CD4-positive, alpha-beta memory T cell (primary cell): ENCODE measurements around the gene PPP1R1A. TPM values are rescaled to one million over a fixed set of nuclear protein-coding genes. Genes with fewer than 3 reads are reported as not detected.

Experiments used
- CTCF ChIA-PET: fragments of 350-600 bp; sonication (Branson Sonifier 250); formaldehyde crosslinking; loops from one replicate; lab custom pipeline; 2021; ENCODE audit warnings: inconsistent platforms; ENCODE audit not compliant: partially characterized antibody; lab: Charles Lee
- POLR2A ChIA-PET: fragments of 350-600 bp; sonication (Branson Sonifier 250); formaldehyde crosslinking; loops from one replicate; lab custom pipeline; 2021; ENCODE audit not compliant: partially characterized antibody; lab: Charles Lee
- DNase-seq, 5 donors: peaks; one replicate each; pipeline versions ENCODE4 v3.0.0 to v3.0.0-alpha.2; 2020 to 2022; ENCODE audit warnings: mixed read lengths in 1 of 5
- H3K27ac ChIP-seq: one replicate; pipeline ENCODE4 v1.7.0; 2013; ENCODE audit warnings: low read depth, low read length
- H3K27me3 ChIP-seq: 2 replicates; pipeline ENCODE4 v1.7.0; 2013; ENCODE audit warnings: mild to moderate bottlenecking, low read length, moderate library complexity; ENCODE audit not compliant: insufficient read depth
- H3K36me3 ChIP-seq: 2 replicates; pipeline ENCODE4 v1.7.0; 2013; ENCODE audit warnings: mild to moderate bottlenecking, low read length, moderate library complexity; ENCODE audit not compliant: insufficient read depth
- H3K4me1 ChIP-seq: 2 replicates; pipeline ENCODE4 v1.7.0; 2013; ENCODE audit warnings: mild to moderate bottlenecking, low read length, moderate library complexity; ENCODE audit not compliant: insufficient read depth
- H3K4me3 ChIP-seq, 2 donors: one replicate each; pipeline ENCODE4 v1.7.0; 2013; ENCODE audit warnings: low read length in 2 of 2, mild to moderate bottlenecking in 1 of 2
- H3K9me3 ChIP-seq, 2 donors: one replicate each; pipeline ENCODE4 v1.7.0; 2013; ENCODE audit warnings: low read length in 2 of 2, control low read depth in 1 of 2; ENCODE audit not compliant: control insufficient read depth in 1 of 2
- H3K27ac Mint-ChIP-seq, 7 donors: one replicate each; pipeline ENCODE4 v1.8.0; 2020 to 2021; ENCODE audit warnings: mixed read lengths in 7 of 7, mild to moderate bottlenecking in 6 of 7, inconsistent platforms in 3 of 7, moderate library complexity in 3 of 7
- H3K27me3 Mint-ChIP-seq, 2 donors: one replicate each; pipeline ENCODE4 v1.8.0; 2020 to 2021; ENCODE audit warnings: mixed read lengths in 2 of 2
- H3K36me3 Mint-ChIP-seq, 2 donors: one replicate each; pipeline ENCODE4 v1.8.0; 2020 to 2021; ENCODE audit warnings: mixed read lengths in 2 of 2, inconsistent platforms in 1 of 2, mild to moderate bottlenecking in 1 of 2
- H3K4me1 Mint-ChIP-seq, 4 donors: one replicate each; pipeline ENCODE4 v1.8.0; 2020 to 2021; ENCODE audit warnings: mixed read lengths in 4 of 4, mild to moderate bottlenecking in 1 of 4
- H3K4me3 Mint-ChIP-seq, 8 donors: one replicate each; pipeline ENCODE4 v1.8.0; 2020 to 2021; ENCODE audit warnings: mixed read lengths in 8 of 8, mild to moderate bottlenecking in 7 of 8, moderate library complexity in 6 of 8, inconsistent platforms in 3 of 8
- H3K9me3 Mint-ChIP-seq, 8 donors: one replicate each; pipeline ENCODE4 v1.8.0; 2020 to 2021; ENCODE audit warnings: mixed read lengths in 8 of 8, mild to moderate bottlenecking in 5 of 8, inconsistent platforms in 3 of 8, moderate library complexity in 1 of 8
- intact Hi-C: fragments of 100-400 bp; cut with micrococcal nuclease; formaldehyde crosslinking; loops from one replicate; pipeline ENCODE4 v1.15.1; 2023
- polyA plus RNA-seq, 2 donors: library from polyadenylated mRNA; unstranded; fragments of 300-500 nt; fragmentation: Illumina TruSeq; gene quantifications; one replicate each; pipeline ENCODE4 v1.2.3, GENCODE V29; 2021
- total RNA-seq, 2 experiments: library from RNA; stranded (reverse); gene quantifications; one replicate each; pipeline ENCODE4 v1.2.3, GENCODE V29; 2021

Gene PPP1R1A
- total and polyA plus RNA-seq, 4 experiments from 2014 or later, result not detected

GRCh38 chr12:54627304-54627703 lies 38.8 kb upstream of the PPP1R1A start:
- Mint-ChIP-seq H3K27ac (no peak overlapping the region), H3K27me3 (peaks cover 46 to 54% of the 10 kb centered on the region in 2 donors), H3K9me3 (peaks cover 1 to 22% (median 15%) of the 10 kb centered on the region in 8 donors), H3K36me3 (no peaks in the 10 kb centered on the region), H3K4me3 (no peak overlapping the region), H3K4me1 (peaks cover 0 to 10% (median under 1%) of the 10 kb centered on the region in 4 donors)
- intact Hi-C loops, result no loop called here
- Histone ChIP-seq H3K36me3 (no peaks in the 10 kb centered on the region), H3K27me3 (peaks cover 8% of the 10 kb centered on the region), H3K27ac (no peak overlapping the region), H3K9me3 (no peaks in the 10 kb centered on the region), H3K4me1 (no peaks in the 10 kb centered on the region), H3K4me3 (no peak overlapping the region)
- DNase-seq, result no peak
- ChIA-PET CTCF (no interaction called here), POLR2A (no interaction called here)

DNA sequence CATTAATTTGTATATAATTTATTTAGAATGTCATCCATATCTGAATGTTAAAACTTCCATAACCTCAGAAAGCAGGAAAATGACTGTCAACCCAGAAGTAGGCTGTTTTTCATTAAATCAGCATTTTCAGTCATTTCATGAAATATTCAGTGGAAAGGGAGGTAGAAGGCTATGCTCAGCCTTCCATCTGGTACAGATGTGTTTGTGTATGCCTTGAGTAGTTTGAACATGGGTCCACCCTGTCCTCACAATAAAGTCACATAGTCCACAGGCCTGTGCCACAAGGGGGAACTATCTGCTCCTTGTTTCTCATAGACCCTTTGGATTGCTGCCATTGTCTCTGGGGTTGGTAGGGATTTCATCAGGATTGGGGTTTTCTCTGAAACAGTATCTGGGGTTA lies 37.1 kb upstream of the PPP1R1A start:
- Histone ChIP-seq H3K9me3 (no peaks in the 10 kb centered on the region), H3K36me3 (no peaks in the 10 kb centered on the region), H3K4me3 (no peak overlapping the region), H3K27me3 (peaks cover 14% of the 10 kb centered on the region), H3K27ac (no peak overlapping the region), H3K4me1 (no peaks in the 10 kb centered on the region)
- Mint-ChIP-seq H3K36me3 (no peaks in the 10 kb centered on the region), H3K27me3 (peaks cover 52% of the 10 kb centered on the region in 2 donors), H3K4me3 (no peak overlapping the region), H3K27ac (no peak overlapping the region), H3K9me3 (peaks cover 1 to 22% (median 15%) of the 10 kb centered on the region in 8 donors), H3K4me1 (peaks cover 0 to 10% (median under 1%) of the 10 kb centered on the region in 4 donors)
- ChIA-PET POLR2A (no interaction called here), CTCF (no interaction called here)
- no peak for DNase-seq
- intact Hi-C loops, result no loop called here

- Mint-ChIP-seq H3K27ac (no peak overlapping the region), H3K27me3 (peaks cover 45 to 47% of the 10 kb centered on the region in 2 donors), H3K4me1 (peaks cover 0 to 10% (median under 1%) of the 10 kb centered on the region in 4 donors), H3K9me3 (peaks cover 1 to 22% (median 15%) of the 10 kb centered on the region in 8 donors), H3K4me3 (no peak overlapping the region), H3K36me3 (no peaks in the 10 kb centered on the region)
- Histone ChIP-seq H3K27ac (no peak overlapping the region), H3K4me3 (no peak overlapping the region), H3K4me1 (no peaks in the 10 kb centered on the region), H3K36me3 (no peaks in the 10 kb centered on the region), H3K27me3 (peaks cover 10% of the 10 kb centered on the region), H3K9me3 (no peaks in the 10 kb centered on the region)
- no peak for DNase-seq
- intact Hi-C loops, result no loop called here
- POLR2A ChIA-PET, result no interaction called here
- CTCF ChIA-PET, result interaction anchor here (0.7 kb wide), 1 partner anchor 27 kb away, joined by 3 read pairs; no protein-coding TSS in a partner anchor
These were observed 36.1 kb upstream of the PPP1R1A start for GRCh38 chr12:54624315-54625279.

DNA sequence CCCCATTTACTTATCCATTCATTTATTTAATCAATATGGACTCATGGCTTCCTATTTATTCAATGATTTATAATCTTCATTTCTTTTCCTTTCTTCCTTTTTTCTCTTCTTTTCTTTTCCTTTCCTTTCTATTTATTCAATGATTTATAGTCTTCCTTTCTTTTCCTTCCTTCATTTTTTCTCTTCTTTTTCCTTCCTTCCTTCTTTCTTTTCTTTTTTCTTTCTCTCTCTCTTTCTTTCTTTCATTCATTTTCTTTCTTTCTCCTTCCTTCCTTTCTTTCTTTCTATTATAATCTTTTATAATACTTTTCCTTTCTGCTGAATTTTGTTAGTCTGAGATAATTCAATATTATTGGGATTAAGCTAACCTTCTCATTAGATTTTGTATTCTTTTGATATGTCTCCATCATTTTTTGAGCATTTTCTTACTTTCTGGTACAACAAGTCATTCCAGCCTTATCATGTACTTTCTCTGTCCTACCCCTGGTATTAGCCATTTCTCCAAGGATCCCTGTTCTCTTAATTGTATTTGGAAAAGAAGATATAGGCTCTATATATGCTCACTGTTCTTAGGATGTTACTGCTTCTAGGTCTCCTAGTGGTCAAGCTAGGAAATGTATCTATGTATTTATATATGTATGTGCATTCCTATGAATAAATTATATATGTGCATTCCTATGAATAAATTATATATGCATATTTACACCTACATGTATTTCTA lies 34.2 kb upstream of the PPP1R1A start:
- POLR2A ChIA-PET, result no interaction called here
- H3K9me3 Mint-ChIP-seq, result peaks cover 0 to 13% (median 9%) of the 10 kb centered on the region in 8 donors
- peaks cover 40 to 47% of the 10 kb centered on the region in 2 donors for H3K27me3 Mint-ChIP-seq
- CTCF ChIA-PET, result no interaction called here
- no peak overlapping the region for H3K4me3 Mint-ChIP-seq
- H3K4me1 Mint-ChIP-seq, result peaks cover 0 to 10% (median under 1%) of the 10 kb centered on the region in 4 donors
- Histone ChIP-seq H3K36me3 (no peaks in the 10 kb centered on the region), H3K4me1 (no peaks in the 10 kb centered on the region), H3K27ac (no peak overlapping the region), H3K9me3 (no peaks in the 10 kb centered on the region), H3K27me3 (peaks cover 16% of the 10 kb centered on the region), H3K4me3 (no peak overlapping the region)
- no peak overlapping the region for H3K27ac Mint-ChIP-seq
- intact Hi-C loops, result no loop called here
- H3K36me3 Mint-ChIP-seq, result no peaks in the 10 kb centered on the region
- no peak for DNase-seq

DNA sequence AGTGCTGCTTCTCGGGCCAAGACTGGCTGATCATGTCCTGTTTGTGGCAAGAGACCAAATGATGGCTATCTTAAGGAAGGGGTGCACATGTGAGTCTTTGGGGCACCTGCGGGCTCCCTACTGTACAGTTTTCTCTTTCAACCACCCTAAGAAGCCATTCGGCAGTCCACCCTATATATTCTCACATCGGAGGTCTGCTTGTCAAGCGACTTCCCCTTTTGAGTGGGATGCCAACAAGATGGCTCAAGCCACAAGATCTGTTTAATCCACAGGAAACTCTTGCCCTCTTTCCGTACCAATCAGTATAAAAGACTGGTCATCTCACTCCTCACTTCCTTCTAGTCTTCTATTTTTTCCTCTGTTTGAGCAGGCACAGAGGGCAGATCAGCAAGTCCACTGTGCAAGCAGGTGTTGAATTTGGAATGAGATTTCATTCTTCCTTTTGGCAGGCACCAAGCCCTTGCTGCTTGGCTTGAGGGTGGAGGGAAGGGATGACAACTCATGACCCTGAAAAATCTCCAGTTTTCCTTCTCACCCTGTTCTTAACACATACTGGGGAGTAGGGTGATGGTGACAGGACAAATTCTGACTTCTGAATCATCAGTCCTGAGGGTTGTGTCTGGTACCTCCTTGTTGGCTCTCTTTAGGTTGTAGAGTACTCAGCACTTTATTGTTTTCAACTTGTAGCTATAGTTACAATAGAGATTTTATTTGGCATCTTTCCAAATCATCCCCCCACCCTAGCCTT lies 28.6 kb upstream of the PPP1R1A start:
- Histone ChIP-seq H3K36me3 (no peaks in the 10 kb centered on the region), H3K4me3 (no peak overlapping the region), H3K27me3 (peaks cover 28% of the 10 kb centered on the region), H3K9me3 (no peaks in the 10 kb centered on the region), H3K27ac (no peak overlapping the region), H3K4me1 (peaks cover 3% of the 10 kb centered on the region)
- H3K36me3 Mint-ChIP-seq, result no peaks in the 10 kb centered on the region
- DNase-seq, result no peak
- no peaks in the 10 kb centered on the region for H3K4me1 Mint-ChIP-seq
- no peak overlapping the region for H3K4me3 Mint-ChIP-seq
- ChIA-PET POLR2A (no interaction called here), CTCF (no interaction called here)
- intact Hi-C loops, result no loop called here
- peaks cover 0 to 2% (median 0%) of the 10 kb centered on the region in 8 donors for H3K9me3 Mint-ChIP-seq
- H3K27me3 Mint-ChIP-seq, result peaks cover 28 to 42% of the 10 kb centered on the region in 2 donors
- H3K27ac Mint-ChIP-seq, result no peak overlapping the region

DNA sequence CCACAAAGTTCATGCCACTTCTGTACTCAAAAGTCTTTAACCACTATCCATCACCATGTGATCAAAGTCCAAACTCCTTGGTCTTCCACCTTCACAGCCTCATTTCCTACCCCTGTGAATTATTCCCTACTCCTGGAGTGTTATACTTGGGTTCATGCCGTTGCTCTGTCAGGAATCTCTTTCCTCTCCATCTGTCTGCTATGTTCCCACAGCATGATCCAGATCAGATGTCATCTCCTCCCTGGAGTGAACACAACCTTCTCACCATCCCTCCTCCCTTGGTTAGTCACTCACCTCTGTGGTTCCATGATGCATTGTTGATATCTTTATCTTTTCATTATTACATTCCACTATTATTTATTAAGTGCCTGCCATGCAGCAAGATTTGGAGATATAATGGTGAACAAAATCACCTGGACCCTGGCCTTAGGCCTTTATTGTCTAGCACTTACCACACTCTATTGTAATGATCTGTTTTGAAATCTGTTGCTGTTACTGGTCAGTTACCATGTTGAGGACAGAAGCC lies 23.8 kb upstream of the PPP1R1A start:
- H3K4me1 ChIP-seq, result peaks cover 3% of the 10 kb centered on the region
- H3K4me1 Mint-ChIP-seq, result no peaks in the 10 kb centered on the region
- CTCF ChIA-PET, result no interaction called here
- H3K4me3 ChIP-seq, result no peak overlapping the region
- H3K27me3 ChIP-seq, result peaks cover 23% of the 10 kb centered on the region
- no peak overlapping the region for H3K27ac Mint-ChIP-seq
- no peaks in the 10 kb centered on the region for H3K36me3 ChIP-seq
- H3K36me3 Mint-ChIP-seq, result no peaks in the 10 kb centered on the region
- intact Hi-C loops, result no loop called here
- H3K9me3 ChIP-seq, result no peaks in the 10 kb centered on the region
- no peak overlapping the region for H3K4me3 Mint-ChIP-seq
- H3K27ac ChIP-seq, result no peak overlapping the region
- peaks cover 25 to 31% of the 10 kb centered on the region in 2 donors for H3K27me3 Mint-ChIP-seq
- POLR2A ChIA-PET, result no interaction called here
- DNase-seq, result no peak
- peaks cover 0 to 2% (median 0%) of the 10 kb centered on the region in 8 donors for H3K9me3 Mint-ChIP-seq
